ENCODE results near the gene LINGO3.

GRCh38 chr19:2352121-2352520 is 44.2 kb upstream of the LINGO3 start:
- TF ChIP-seq, protein P1, sequence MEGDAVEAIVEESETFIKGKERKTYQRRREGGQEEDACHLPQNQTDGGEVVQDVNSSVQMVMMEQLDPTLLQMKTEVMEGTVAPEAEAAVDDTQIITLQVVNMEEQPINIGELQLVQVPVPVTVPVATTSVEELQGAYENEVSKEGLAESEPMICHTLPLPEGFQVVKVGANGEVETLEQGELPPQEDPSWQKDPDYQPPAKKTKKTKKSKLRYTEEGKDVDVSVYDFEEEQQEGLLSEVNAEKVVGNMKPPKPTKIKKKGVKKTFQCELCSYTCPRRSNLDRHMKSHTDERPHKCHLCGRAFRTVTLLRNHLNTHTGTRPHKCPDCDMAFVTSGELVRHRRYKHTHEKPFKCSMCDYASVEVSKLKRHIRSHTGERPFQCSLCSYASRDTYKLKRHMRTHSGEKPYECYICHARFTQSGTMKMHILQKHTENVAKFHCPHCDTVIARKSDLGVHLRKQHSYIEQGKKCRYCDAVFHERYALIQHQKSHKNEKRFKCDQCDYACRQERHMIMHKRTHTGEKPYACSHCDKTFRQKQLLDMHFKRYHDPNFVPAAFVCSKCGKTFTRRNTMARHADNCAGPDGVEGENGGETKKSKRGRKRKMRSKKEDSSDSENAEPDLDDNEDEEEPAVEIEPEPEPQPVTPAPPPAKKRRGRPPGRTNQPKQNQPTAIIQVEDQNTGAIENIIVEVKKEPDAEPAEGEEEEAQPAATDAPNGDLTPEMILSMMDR (IDR thresholded peaks at IDR 0.05) = no peak
- TF ChIP-seq EZH2 (IDR thresholded peaks at IDR 0.05; ENCODE audit: borderline replicate concordance, insufficient read depth, low read depth, low read length, poor library complexity, severe bottlenecking) = no peak
